ENCODE measurements around the gene PHACTR1. TPM values are rescaled to one million over a fixed set of nuclear protein-coding genes. Genes with fewer than 3 reads are reported as not detected.

The PHACTR1 gene
- total RNA-seq, 1 donor from 2014 or later, result 116 TPM

DNA sequence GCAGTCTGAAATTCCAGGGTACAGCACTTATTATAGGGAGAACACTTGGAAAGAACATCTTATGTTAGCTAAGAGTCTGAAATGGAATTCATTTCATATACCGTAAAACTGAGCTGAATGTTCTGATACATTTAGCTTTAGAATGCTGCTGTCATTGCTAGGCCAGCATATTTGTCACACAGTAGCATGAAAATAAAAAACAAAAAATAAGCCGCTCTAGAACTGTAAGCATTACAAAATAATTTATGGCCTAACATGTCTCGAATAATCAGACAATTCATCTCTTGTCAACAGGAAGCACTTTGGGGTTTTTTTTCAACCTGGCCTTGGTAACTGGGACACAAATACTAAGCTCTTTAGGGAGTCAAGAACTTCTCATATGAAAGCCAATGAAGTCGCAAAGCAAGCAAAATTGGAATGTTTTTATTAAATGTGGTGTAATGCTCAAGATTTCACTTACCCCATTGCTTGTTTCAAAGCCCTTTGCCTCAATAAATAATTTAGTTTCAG is 115.7 kb downstream of the PHACTR1 start:
- DNase-seq (ENCODE audit: missing footprints) (no peak), ATAC-seq (no peak)
- intact Hi-C loops (cut with DNase I), result no loop called here

GRCh38 chr6:12836009-12836408 is 119.4 kb downstream of the PHACTR1 start:
- no peak for ATAC-seq
- intact Hi-C loops (cut with DNase I), result no loop called here
- no peak for DNase-seq (ENCODE audit: missing footprints)

- intact Hi-C loops (cut with DNase I), result no loop called here
- DNase-seq (ENCODE audit: missing footprints) (no peak), ATAC-seq (no peak)
Observed at GRCh38 chr6:12841619-12842018, 125.1 kb downstream of the PHACTR1 start.

- intact Hi-C loops (cut with DNase I), result no loop called here
- no peak for ATAC-seq
- DNase-seq (ENCODE audit: missing footprints), result no peak
Observed at GRCh38 chr6:12842114-12842513, 125.5 kb downstream of the PHACTR1 start.

DNA sequence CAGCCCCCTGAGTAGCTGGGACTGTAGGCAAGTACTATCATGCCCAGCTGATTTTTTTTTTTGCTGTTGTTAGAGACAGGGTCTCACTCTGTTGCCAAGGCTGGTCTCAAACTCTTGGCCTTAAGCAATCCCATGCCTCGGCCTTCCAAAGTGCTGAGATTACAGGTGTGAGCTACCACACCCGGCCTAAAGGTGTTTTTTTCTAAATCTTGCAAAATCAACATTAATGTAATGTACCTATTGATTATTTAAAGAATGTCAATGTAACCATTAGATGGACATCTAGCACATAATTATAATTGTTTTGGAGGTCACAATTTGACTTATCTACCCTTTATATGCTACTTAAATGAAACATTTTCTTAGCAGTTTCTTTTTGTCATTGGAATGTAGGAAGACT is 126.1 kb downstream of the PHACTR1 start:
- DNase-seq (ENCODE audit: missing footprints) (no peak), ATAC-seq (no peak)
- intact Hi-C loops (cut with DNase I), result no loop called here

- intact Hi-C loops (cut with DNase I), result loop anchor here (2.0 kb wide), 1 partner anchor 206 kb away; no protein-coding TSS in a partner anchor
- DNase-seq (ENCODE audit: missing footprints) (no peak), ATAC-seq (no peak)
Observed at GRCh38 chr6:12844284-12845223, 128.0 kb downstream of the PHACTR1 start.

GRCh38 chr6:12845224-12846004 is 128.8 kb downstream of the PHACTR1 start:
- ATAC-seq, result no peak
- no peak for DNase-seq (ENCODE audit: missing footprints)
- intact Hi-C loops (cut with DNase I), result loop anchor here (2.0 kb wide), 1 partner anchor 207 kb away; no protein-coding TSS in a partner anchor

- DNase-seq (ENCODE audit: missing footprints) (no peak), ATAC-seq (no peak)
- intact Hi-C loops (cut with DNase I), result no loop called here
Observed at GRCh38 chr6:12848964-12849808, 132.6 kb downstream of the PHACTR1 start.

- intact Hi-C loops (cut with DNase I), result no loop called here
- ATAC-seq (no peak), DNase-seq (ENCODE audit: missing footprints) (no peak)
Observed at GRCh38 chr6:12849809-12850198, 133.2 kb downstream of the PHACTR1 start.

DNA sequence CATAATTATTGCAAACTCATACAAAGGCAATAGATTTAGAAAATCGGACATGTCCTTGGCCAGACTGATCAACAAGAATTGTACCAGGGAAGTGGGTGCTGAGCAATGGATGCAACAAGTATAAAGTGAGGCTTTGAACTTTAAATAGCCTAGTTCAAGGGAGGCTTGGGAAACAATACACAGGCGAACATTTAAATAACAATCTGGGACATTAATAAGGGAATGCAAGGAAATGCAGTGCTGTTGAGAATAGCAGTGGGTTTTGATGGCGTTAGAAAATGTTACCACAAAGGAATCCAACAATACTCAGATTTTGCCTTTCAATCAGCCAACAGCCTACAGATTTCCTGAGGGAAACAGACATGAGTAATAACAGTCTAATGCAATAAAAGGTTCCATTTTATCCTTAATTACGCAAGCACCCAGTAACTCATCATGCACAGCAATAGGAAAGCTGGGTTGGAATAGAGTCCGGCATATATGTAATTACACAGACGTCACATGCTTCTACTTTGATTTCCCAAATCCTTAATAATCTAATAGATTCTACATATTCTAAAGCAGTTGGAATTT is 134.6 kb downstream of the PHACTR1 start:
- intact Hi-C loops (cut with DNase I), result no loop called here
- DNase-seq (ENCODE audit: missing footprints), result no peak
- ATAC-seq, result no peak

GRCh38 chr6:12861603-12862002 is 145.0 kb downstream of the PHACTR1 start:
- intact Hi-C loops (cut with DNase I), result no loop called here
- no peak for ATAC-seq
- no peak for DNase-seq (ENCODE audit: missing footprints)

- DNase-seq (ENCODE audit: missing footprints) (no peak), ATAC-seq (no peak)
- intact Hi-C loops (cut with DNase I), result no loop called here
Observed at GRCh38 chr6:12865117-12865516, 148.6 kb downstream of the PHACTR1 start.

GRCh38 chr6:12865671-12866181 is 149.2 kb downstream of the PHACTR1 start:
- intact Hi-C loops (cut with DNase I), result no loop called here
- DNase-seq (ENCODE audit: missing footprints) (no peak), ATAC-seq (no peak)

DNA sequence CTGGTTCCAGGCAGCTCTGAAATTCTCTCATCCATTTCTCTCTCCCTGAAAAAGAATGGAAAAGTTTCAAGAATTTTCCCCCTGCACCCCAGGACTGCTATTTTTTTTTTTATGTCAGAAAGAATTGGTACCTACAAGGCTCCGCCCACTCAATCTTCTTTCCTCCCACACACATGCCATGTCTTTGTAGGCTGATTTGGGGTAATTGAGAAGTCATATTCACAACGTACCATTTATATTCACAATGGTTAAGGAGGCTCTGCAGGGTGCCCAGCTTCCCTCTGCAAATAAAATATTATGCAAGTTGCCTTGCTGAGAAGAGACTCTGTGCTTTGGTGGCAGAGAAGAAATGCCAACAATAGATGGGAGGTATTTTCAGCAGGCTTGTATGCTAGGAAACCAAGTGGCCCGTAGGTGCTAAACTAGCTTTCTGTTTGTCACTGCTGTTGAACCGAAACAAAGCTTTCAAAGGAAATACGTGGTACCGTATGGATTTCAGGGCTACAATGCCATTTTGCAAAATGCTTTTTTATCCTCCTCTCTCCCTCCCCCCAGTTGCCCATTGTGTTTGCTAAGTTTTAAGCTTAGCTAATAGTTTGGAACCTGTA is 150.0 kb downstream of the PHACTR1 start:
- ATAC-seq, result no peak
- intact Hi-C loops (cut with DNase I), result no loop called here
- DNase-seq (ENCODE audit: missing footprints), result no peak

DNA sequence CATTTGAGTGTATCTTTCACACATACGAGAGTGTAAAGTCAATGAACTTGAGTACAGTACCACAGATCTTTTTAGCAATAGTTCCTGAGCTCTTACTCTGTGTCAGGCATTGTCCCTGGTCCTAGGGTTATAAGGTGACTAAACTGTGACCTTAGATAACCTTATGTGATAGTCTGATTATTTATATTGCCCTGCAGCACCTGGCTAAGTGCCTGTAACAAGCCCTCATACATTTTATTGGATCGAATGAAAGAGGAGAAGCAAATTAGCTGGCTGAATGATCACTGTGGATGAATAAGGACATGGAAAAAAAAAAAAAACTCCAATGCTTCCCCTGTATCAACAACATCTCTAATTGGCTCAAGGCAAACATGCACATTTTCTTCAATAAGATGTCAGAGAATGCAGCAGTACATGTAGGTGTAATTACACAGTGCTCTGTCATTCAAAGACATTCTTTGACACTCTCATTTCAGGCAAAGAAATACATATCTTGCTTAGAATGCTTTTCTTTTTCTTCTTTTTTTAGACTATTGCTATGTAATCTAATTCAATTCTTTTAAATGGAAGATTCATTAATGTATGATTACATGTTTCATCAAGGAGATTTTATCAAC is 153.4 kb downstream of the PHACTR1 start:
- DNase-seq (ENCODE audit: missing footprints) (no peak), ATAC-seq (no peak)
- intact Hi-C loops (cut with DNase I), result no loop called here

- ATAC-seq (no peak), DNase-seq (ENCODE audit: missing footprints) (no peak)
- intact Hi-C loops (cut with DNase I), result no loop called here
Observed at GRCh38 chr6:12873691-12874090, 157.1 kb downstream of the PHACTR1 start.

DNA sequence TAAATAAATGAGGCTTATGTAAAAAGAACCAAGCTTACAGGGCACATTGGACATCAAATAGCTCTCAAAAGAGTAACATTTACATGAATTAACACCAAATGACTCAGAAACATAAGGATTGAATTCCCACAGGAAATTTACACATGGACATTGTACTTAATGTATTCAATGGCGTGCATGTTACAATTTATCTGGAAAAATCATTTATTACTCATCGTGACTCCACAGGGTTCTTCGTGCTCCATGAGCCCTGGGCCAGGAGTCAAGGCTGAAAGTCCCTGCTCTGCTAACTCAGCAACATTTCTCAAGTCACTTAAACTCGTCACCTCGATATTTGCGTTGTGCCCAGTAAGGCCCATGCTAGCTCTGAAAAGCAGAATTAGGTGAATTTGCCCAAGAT is 158.5 kb downstream of the PHACTR1 start:
- DNase-seq (ENCODE audit: missing footprints) (no peak), ATAC-seq (no peak)
- intact Hi-C loops (cut with DNase I), result no loop called here

All from Right ventricle myocardium inferior (tissue), 1 donor.